ENCODE data around the gene APOA4.
"Not testable (repeated sequence)": the region's sequence is repeated elsewhere in the genome, so short reads cannot be mapped to it uniquely, and the experiment has no call there.

Gene APOA4

DNA sequence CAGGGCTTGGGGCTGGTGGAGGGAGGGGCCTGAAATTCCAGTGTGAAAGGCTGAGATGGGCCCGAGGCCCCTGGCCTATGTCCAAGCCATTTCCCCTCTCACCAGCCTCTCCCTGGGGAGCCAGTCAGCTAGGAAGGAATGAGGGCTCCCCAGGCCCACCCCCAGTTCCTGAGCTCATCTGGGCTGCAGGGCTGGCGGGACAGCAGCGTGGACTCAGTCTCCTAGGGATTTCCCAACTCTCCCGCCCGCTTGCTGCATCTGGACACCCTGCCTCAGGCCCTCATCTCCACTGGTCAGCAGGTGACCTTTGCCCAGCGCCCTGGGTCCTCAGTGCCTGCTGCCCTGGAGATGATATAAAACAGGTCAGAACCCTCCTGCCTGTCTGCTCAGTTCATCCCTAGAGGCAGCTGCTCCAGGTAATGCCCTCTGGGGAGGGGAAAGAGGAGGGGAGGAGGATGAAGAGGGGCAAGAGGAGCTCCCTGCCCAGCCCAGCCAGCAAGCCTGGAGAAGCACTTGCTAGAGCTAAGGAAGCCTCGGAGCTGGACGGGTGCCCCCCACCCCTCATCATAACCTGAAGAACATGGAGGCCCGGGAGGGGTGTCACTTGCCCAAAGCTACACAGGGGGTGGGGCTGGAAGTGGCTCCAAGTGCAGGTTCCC is 6.5 kb upstream of the APOA4 start, which contains the start of gene APOC3:
APOC3 (plus strand) TSS at position 383 of the 659 bp plus-strand sequence. CDS start 676 bp downstream, outside the sequence.
- DNase-seq (ENCODE audit: low read depth) = no peak

DNA sequence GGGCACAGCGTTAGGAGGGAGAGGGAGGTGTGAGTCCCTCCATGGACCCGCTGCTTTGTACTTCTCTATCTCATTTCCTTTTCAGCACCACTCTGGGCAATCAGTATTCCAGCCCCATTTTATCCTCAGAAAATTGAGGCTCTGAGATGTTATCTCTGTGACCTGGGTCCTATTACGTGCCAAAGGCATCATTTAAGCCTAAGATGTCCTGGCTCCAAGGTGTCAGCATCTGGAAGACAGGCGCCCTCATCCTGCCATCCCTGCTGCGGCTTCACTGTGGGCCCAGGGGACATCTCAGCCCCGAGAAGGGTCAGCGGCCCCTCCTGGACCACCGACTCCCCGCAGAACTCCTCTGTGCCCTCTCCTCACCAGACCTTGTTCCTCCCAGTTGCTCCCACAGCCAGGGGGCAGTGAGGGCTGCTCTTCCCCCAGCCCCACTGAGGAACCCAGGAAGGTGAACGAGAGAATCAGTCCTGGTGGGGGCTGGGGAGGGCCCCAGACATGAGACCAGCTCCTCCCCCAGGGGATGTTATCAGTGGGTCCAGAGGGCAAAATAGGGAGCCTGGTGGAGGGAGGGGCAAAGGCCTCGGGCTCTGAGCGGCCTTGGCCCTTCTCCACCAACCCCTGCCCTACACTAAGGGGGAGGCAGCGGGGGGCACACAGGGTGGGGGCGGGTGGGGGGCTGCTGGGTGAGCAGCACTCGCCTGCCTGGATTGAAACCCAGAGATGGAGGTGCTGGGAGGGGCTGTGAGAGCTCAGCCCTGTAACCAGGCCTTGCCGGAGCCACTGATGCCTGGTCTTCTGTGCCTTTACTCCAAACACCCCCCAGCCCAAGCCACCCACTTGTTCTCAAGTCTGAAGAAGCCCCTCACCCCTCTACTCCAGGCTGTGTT is 5.8 kb upstream of the APOA4 start:
- DNase-seq (ENCODE audit: low read depth) = no peak

DNA sequence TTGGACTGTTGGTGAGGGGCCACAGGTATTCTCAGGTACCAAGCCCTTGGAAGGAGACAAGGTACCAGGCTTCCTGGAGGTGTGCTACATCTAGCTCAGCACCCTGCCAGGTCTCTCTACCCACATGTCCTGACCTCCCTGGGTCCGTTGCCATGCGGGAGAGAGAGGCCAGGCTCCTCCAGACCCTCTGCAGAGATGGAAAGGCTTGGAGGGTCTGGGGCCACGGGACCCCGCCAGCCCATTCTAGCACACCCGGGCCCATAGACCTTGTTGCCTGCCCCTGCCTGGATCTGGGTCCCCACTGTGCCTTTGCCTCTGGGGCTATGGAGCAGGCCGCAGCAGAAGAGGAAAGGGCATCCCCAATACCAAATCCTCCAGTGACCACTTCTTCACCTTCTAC is 4.4 kb upstream of the APOA4 start:
- DNase-seq (ENCODE audit: low read depth) = no peak

DNA sequence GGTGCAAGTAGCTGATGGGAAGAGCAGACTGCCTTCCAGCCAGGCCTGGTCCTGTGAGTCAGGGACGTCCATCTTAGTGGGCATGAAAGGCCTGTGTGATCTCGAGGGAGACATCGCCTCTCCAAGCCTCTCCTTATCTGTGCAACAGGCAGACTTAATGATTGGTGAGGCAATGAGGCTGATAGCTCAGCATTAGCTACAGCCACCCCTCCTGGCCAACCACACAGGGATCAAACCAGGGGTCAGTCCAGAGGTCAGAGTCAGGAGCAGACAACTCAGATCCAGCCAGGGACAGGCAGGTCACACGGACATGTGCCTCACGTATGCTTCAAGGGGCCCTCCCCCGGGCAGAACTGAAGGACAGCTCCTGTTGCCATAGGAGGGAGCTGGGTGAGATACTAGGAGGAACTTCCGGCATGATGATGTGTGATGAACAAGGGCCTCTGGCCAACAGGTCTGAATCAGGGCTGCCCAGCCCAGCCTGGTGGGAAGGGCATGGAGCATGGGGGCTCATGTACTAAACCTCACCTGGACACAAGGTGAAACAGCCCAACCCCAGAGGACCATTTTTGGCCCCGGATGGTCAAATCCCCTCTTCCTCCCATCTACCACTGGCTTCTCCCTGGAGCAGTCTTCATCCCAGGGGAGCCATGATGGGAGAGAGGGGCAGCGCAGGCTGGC is 3.8 kb upstream of the APOA4 start:
- DNase-seq (ENCODE audit: low read depth) = no peak

DNA sequence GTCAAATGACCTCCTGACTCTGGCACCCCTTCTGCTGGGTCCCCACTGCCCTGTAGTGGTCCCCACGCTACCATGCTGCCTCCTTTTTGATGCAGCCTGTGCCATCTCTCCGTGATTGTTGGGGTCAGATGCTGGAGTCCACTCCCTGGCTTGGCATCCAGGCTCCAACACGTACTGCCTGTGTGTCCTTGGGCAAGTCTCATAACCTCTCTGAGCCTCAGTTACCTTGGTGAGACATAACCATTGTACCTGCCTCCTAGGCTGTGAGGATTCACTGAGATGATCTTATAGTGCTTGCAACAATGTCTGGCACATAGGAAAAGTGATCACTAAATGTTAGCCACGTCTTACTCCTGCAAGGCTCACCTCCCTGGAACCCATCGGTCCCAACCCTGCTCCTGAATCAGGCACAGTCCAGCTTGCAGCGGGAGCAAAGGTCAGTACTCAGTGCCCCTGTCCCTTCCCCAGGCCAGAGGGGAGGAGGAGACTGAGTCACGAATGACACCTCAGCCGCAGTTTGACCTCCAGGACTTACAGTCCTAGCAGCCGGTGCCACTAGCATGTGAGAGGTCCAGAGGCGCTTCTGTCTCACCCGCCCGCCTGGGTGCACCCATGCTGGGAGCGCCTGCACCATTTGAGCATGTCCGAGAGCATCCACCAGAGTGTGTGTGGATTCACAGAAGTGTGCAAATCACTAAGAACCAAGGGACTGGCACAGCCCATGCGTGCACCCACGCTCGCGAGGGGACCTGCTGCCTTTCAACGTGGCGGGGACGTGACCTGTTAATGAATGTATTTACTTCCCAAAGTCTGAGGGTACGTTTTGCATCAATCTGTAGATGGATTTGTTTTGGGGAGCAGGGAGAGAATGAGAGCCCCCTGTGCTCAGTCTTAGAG is 3.0 kb upstream of the APOA4 start:
- DNase-seq (ENCODE audit: low read depth) = no peak

DNA sequence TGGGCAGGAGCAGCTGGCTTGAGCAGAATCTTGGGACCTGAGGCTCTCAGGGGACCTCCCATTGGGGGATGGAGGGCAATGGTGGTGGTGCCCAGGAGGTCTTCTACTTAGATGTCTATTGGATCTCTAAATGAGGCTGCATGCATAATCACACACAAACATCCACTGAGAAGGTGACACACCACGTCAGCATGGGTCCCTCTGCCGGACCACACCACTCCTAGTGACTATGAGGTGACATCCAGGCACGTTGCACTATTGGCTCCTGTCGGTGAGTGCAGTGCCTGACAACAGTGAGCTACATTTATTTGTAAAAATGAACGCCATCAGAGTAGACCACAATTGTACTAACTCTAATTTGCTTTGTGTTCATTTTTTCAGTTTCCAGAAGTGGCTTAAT is 2.3 kb upstream of the APOA4 start:
- DNase-seq (ENCODE audit: low read depth) = no peak

DNA sequence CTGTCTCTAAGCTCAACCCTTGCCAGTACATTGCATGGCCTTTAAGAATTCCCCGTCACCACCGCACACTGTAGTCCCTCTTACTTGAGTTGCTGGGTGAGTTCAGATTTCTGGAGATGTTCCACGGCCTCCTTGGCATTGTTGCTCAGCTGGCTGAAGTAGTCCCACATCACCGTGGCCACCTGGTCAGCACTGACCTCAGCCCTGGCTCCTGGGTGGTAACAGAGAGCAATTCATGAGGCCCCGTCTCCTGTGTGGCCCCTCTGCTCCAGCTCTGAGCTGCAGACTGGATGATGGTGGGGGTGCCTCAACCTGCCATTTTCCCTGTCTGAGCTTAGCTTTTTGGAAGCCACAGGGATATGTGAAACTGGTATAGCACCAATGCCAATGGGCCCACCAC is 529 bp downstream of the APOA4 start:
- DNase-seq (ENCODE audit: low read depth) = no peak

DNA sequence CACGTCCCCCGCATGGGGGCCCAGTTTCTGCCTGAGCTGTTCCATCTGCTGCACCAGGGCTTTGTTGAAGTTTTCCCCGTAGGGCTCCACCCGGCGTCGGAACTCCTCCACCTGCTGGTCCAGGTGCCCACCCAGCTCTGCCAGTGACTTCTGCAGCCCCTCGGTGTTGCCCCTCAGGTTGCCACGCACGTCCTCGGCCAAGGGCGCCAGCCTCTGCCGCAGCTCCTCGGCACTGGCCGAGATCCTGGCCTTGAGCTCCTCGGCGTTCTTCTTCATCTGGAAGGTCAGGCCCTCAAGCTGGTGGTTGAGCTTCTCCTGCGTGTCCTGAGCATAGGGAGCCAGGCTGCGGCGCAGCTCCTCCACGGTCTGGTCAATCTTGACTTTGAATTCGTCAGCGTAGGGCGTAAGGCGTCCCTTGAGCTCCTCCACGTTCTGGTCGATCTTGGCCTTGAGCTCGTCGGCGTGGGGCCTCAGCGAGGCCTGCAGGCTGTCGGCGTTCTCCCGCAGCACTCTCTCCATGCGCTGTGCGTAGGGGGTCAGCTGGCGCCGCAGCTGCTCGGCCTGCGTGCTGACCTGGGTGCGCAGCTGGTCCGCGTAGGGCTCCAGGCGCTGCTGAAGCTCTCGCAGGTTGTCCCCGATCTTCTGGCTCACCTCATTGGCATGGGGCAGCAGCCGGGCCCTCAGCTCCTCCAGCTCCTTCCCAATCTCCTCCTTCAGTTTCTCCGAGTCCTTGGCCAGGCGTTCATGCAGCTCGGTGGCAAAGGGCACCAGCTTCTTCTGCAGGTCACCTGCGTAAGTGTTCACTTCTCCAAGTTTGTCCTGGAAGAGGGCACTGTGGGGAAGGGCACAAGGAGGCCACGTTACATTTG is 1.8 kb downstream of the APOA4 start:
- DNase-seq (ENCODE audit: low read depth) = no peak

DNA sequence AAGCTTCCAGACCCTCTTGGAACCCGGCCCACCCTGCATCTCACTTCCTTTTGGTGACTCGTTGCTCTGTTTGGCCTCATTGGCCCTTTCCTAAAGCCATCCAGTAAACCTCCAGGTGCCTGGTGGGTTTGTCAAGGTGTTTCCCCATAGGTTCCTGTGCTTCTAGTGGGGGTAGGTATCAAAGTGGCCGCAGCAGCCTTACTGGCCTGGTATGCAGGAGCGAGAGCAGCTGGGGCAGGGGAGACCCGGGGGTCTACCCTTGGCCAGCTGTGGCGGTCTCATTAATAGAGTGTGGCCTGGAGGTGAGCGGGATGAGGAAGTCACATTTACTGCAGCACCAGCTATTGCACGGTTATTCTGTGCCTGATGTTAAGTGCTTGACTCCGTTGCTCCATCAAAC is 4.1 kb downstream of the APOA4 start:
- DNase-seq (ENCODE audit: low read depth) = no peak

DNA sequence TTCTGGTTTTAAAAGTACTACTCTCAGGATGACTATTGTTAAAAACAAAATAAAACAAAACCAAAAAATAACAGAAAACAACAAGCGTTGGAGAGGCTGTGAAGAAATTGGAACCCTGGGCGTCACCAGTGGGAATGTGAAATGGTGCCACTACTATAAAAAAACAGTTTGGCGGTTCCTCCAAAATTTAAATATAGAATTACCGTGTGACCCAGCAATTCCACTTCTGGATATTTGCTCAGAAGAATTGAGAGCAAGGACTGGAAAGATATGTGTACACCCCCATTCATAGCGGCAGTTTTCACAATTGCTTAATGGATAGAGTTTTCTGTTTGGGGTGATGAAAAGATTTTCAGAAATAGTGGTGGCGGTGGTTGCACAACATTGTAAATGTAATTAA is 8.6 kb downstream of the APOA4 start:
- no peak for DNase-seq (ENCODE audit: low read depth)

DNA sequence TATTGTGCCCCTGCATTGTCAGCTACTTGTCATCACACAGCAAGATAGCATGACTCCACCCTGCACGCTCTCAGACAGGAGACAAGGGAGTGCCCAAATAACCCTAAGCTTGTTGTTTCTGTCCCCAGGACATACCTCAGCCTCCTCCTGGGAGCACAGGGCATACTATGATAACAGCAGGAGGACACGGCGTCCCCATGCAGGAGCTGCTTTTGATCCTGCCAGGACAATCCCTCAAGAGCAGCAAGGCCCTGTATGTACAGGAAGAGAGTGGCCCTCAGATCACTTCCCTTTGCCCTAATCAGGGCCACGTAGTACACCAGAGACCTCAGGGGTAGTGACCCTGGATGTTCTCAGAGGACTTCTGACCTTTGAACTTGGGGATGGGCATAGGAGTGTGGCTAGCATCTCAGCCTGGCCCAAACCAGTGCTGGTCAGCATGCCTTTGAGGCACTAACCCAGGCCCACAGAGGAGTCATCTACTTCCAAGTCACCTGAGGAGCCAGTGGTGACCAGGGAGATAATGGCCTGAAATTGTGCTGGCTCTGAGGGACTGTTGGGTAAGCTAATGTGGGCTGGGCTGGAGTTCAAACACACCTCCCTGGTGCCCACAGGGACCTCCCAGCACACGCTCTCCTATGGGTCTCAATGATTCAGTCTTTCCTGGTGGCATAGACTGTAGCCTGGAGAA is 9.2 kb downstream of the APOA4 start:
- no peak for DNase-seq (ENCODE audit: low read depth)

DNA sequence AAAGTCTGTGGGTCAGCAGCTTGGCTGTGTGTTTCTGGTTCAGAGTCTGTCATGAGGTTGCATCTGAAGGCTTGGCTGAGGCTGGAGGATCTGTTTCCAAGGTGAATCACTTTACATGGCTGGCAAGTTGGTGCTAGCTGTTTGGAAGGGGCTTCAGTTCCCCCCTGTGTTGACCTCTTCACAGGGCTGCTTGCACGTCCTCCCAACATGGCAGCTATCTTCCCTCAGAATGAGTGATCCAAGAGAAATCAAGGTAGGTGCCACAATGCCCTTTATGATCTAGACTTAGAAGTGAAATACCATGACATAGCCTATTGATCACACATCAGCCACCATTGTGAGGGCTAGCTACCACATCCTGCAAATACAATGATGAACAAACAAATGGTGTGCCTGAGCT is 9.9 kb downstream of the APOA4 start:
- no peak for DNase-seq (ENCODE audit: low read depth)

DNA sequence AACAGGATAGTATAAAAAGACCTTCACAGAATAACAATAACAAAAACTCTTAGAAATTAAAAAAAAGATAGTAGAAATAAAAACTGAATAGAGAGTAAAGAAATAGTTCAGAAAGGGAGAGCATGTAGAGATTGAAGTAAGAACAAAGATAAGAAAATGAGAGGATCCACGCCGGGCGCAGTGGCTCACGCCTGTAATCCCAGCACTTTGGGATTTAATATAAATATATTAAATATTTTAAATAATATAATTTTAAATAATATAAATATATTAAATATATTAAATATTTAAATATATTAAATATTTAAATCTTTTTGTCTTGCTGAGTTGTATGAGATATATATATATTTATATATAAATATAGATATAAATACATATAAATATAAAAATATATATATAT is 11.0 kb downstream of the APOA4 start:
- DNase-seq (ENCODE audit: low read depth) = no peak

DNA sequence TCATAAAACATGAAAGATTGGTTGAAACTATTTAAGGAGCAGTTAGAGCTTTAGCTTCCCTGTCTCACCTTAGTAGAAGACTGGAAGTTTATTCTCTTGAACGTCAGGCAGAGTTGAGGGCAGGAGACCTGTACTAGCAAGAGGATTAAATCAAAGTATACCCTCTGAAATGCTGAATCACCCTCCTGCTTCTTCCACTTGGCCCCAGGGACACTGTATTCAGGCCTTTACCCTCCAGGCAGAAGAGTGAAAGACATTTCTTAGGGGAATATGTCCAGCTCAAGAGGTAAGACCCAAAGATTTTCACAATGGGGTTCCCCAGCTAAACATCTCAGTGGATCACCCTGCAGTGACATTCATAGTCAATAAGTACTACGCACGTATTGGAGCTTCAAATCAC is 11.9 kb downstream of the APOA4 start:
- DNase-seq (ENCODE audit: low read depth) = no peak

DNA sequence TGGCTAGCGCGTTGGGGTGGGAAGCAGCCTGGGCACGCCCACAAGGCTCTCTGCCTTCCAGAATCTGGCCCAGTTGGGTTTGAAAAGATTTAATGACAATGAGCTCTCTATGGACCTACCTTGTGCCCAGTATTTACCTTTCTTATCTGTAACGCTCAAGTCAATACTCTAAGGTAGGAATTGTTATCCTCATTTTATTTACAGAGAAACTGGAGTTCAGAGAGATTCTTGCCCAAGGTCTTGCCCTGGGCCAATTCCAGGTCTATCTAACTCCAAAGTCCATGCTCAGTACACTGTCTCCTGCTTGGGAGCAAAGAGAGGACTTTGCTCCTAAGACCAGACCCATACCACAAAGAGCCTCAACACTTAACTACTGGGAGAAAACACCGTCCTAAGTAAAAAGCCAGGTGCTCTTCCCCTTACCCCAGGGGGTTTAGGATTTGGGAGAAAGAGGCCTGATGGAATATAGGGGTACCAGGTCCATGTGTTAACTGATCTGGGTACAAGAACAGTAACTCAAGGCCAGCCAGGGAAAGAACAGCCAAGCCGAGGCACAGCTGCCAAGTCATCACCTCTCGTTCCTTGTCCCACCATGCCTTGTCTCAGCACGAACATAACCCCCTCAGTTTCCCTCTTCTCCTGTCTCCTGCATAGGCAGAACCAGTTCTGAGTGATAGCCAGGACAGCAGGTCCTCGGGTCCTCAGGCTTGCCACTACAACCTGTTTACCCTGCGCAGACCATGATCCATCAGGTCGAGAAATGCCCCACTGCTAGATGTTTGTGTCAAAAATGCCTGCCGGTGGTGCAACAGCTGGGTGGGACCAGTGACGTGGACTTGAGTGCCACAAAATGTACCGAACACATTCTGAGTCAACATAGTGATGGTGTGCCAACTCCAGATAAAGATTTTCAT is 14.6 kb downstream of the APOA4 start:
- no peak for DNase-seq (ENCODE audit: low read depth)

DNA sequence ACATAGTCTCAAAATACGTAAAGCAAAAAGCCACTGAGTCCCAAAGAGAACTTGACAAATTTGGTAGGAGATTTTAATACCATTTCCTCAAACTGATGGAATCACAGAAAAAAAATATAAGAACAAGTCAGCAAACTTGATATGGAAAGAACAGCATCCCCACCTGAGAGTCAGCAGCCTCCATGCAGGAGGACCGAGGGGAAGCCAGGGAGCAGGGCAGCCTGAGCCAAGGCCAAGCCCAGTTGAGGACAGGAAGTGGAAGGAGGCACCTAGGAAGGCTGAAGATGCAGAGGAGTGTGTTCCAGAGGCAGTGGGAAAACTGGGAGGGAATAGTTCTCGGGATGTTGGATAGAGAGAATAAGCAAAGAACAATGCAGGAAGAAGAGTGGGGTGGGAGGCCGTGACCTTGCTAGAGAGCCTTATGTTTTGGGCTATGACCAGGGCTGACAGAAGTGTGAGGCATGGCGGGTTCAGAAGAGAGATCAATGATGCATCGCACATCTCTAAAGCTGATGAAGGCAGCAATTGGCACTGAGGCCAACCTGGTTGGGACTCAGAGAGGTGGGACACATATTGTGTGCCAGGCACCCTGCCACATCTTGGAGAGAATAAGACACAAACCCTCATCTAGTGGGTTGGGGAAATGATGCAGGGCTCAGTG is 15.4 kb downstream of the APOA4 start:
- DNase-seq (ENCODE audit: low read depth) = no peak

DNA sequence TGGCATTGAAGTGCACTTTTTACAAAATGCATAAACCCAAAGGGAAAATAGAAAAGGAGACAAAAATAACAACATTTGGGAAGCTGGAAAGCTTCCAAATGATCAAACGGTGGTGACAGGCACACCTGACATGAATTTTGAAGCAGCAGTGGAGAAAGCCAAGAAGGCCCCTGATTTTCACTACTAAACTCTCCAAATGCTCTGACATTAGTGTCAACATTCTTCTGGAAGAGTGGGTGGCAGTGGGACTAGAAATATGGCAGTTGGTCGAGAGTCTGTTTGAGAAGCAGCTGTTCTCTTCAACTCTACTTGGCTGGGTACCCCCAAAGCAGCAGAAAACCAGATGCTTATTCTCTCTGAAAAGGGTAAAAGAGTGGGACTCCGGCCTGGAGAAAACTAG is 19.1 kb downstream of the APOA4 start:
- no peak for DNase-seq (ENCODE audit: low read depth)

DNA sequence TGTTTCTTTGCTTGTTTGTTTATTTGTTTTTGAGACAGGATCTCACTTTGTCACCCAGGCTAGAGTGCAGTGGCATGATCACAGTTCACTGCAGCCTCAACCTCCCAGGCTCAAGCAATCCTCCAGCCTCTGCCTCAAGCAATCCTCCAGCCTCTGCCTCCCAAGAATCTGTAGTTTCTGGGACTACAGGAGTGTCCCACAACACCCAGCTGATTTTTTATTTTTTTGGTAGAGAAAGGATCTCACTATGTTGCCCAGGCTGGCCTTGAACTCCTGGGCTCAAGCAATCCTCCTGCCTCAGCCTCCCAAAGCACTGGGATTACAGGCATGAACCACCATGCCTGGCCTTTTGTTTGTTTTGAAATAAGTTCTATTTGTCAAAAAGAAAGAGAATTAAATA is 21.4 kb downstream of the APOA4 start:
- not testable (repeated sequence) for DNase-seq (ENCODE audit: low read depth)

DNA sequence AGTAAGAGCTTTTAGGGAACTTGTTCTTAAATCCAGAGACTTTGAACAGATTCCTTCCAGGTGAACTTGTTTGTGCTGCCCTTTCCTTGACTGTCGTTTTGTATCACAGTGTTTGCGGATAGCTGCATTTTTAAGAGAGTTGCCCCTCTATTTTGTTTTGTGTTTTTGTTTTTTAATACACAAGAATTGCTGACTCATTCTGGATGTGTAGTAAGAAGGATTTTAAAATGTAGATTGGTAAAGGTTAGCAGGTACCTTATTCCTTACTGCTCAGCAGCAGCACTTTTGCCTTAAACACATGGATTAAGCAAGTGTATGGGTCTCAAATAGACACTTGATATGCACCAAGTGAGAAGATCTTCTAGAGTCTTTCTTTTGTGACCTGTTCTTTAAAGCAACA is 22.5 kb downstream of the APOA4 start:
- no peak for DNase-seq (ENCODE audit: low read depth)
